Body of pancreas (tissue), 4 donors: ENCODE results near the gene CMIP.

Experiments
- CTCF ChIP-seq, 7 experiments: fragments of 450-650 bp in 4 of 7; fragments of 200-600 bp in 3 of 7; sonication (generic) in 3 of 7; IDR thresholded peaks; one replicate each; pipeline ENCODE4 v1.5.1; 2016 to 2019; ENCODE audit warnings: antibody characterized with exemption in 7 of 7
- POLR2A ChIP-seq, 3 donors: fragments of 450-650 bp; IDR thresholded peaks; one replicate each; pipeline ENCODE4 v1.6.1; 2016; ENCODE audit warnings: antibody characterized with exemption in 3 of 3, mild to moderate bottlenecking in 2 of 3

GRCh38 chr16:81618187-81618586, 173.6 kb downstream of the CMIP start:
- no peak for TF ChIP-seq POLR2A (IDR thresholded peaks at IDR 0.05)
- no peak for TF ChIP-seq CTCF (IDR thresholded peaks at IDR 0.05)
